Effector memory CD4-positive, alpha-beta T cell (primary cell): Measurements from ENCODE around the gene FCN3.
A peak's percentile ranks its signal among the peaks of the same experiment; 100 is the strongest.

Experiments
- DNase-seq, 3 donors: peaks; one replicate each; pipeline ENCODE4 v3.0.0-alpha.2; 2020
- H3K27ac ChIP-seq: 2 replicates; pipeline ENCODE4 v1.7.0; 2013; ENCODE audit warnings: mild to moderate bottlenecking, low read length, moderate library complexity; ENCODE audit not compliant: insufficient read depth, poor library complexity, severe bottlenecking
- H3K27me3 ChIP-seq: replicated peaks from 2 replicates; pipeline ENCODE4 v1.7.0; 2013; ENCODE audit warnings: mild to moderate bottlenecking, low read length; ENCODE audit not compliant: insufficient read depth, control insufficient read depth, poor library complexity, severe bottlenecking
- H3K36me3 ChIP-seq: 2 replicates; pipeline ENCODE4 v1.7.0; 2013; ENCODE audit warnings: mild to moderate bottlenecking, low read length, moderate library complexity; ENCODE audit not compliant: control insufficient read depth, insufficient read depth
- H3K4me1 ChIP-seq: 2 replicates; pipeline ENCODE4 v1.7.0; 2013; ENCODE audit warnings: low read length, mild to moderate bottlenecking; ENCODE audit not compliant: control insufficient read depth, insufficient read depth, poor library complexity, severe bottlenecking
- H3K4me3 ChIP-seq: 2 replicates; pipeline ENCODE4 v1.7.0; 2013; ENCODE audit warnings: low read length, low read depth, mild to moderate bottlenecking; ENCODE audit not compliant: insufficient read depth, poor library complexity, severe bottlenecking
- H3K9me3 ChIP-seq: 2 replicates; pipeline ENCODE4 v1.7.0; 2013; ENCODE audit warnings: mild to moderate bottlenecking, low read length, moderate library complexity; ENCODE audit not compliant: control insufficient read depth

The FCN3 gene

DNA sequence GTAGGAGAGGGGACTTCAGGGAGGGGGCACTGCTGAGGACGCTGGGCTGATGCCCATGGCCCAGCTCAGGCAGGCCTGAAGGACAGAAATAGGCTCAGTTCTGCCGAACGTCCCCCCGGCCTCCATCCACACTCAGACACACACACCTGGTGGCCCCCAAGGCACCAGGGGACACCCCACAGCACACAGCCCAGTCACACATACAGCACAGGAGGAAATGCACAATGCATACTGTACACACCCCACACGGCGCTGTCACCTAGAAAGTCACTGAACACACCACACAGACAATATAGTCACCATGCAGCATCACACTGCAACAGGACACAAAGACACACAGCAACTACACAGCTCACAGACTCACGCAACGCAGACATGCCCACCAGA, 32.2 kb downstream of the FCN3 start:
- no peaks in the 10 kb centered on the region for H3K27me3 ChIP-seq
- peak overlapping the region; percentile 82 for H3K4me3 ChIP-seq
- no peaks in the 10 kb centered on the region for H3K9me3 ChIP-seq
- peak overlapping the region; percentile 87 for H3K27ac ChIP-seq
- H3K4me1 ChIP-seq = peaks cover 32% of the 10 kb centered on the region
- peaks cover 10% of the 10 kb centered on the region for H3K36me3 ChIP-seq
- no peak for DNase-seq

DNA sequence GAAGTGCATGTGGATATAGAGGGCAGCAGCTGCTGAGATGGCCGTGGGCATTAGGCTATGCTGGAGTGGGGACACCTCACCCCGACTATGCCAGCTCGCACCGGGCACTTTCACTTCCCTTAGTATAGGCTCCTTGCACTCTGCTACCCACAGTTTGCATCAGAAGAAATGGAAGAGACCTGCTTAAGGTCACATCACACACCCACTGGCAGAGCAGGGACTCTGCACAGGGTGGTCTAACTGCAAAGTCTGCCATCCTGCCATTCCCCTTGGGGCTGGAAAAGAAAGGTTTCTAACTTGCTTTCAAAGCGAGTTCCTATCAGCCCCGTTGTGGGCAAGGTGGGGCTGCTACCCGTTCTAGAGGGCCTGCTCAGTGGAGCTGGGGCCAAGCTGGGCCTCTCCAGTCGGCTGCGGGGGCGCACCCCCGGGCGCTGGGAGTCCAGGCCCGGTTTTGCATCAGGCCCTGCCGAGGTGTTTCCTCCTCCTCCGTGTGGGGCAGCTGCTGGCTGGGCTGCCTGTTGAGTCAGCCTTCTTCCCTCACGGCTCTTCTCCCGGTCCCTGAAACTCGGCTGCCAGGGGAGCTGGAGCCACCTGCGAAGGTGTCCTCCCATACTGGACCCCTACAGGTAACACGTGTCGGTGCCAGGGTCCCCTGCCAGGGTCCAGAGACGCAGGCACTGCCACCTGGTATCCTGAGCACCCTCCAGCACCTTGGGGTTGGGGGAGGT, 32.9 kb downstream of the FCN3 start, which contains the start of gene SYTL1:
SYTL1 (plus strand) TSS at position 498 of the 728 bp plus-strand sequence. CDS start 3,313 bp downstream, outside the sequence.
- DNase-seq = peak; percentile 38 to 54 (median 41)
- H3K4me1 ChIP-seq = peaks cover 32% of the 10 kb centered on the region
- H3K36me3 ChIP-seq = peaks cover 6% of the 10 kb centered on the region
- no peaks in the 10 kb centered on the region for H3K9me3 ChIP-seq
- peak within 1 kb of the TSS; percentile 87 for H3K27ac ChIP-seq
- H3K27me3 ChIP-seq = no peaks in the 10 kb centered on the region
- H3K4me3 ChIP-seq = peak within 1 kb of the TSS; percentile 82

DNA sequence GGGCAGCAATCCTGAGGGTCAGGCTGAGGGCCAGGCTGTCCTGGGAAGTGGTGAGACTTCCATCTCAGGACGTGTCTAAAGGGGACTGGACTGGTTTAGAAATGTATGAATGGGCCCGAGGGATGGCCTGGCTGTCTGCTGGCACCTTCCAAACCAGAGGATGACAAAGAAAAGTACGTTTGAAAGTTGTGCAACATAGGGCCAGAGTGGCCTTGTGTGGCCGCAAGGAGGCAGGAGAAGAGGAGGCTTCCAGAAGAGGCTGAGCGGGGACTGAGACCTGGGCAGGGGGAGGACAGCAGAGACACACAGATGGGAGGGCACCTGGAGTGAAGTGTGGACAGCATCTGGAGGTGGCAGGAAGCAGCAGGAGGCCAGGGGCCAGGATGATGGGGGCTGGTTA, 35.4 kb downstream of the FCN3 start:
- H3K36me3 ChIP-seq = peaks cover 22% of the 10 kb centered on the region
- no peaks in the 10 kb centered on the region for H3K27me3 ChIP-seq
- DNase-seq = no peak
- H3K4me3 ChIP-seq = no peak overlapping the region
- H3K9me3 ChIP-seq = no peaks in the 10 kb centered on the region
- peaks cover 24% of the 10 kb centered on the region for H3K4me1 ChIP-seq
- H3K27ac ChIP-seq = no peak overlapping the region

DNA sequence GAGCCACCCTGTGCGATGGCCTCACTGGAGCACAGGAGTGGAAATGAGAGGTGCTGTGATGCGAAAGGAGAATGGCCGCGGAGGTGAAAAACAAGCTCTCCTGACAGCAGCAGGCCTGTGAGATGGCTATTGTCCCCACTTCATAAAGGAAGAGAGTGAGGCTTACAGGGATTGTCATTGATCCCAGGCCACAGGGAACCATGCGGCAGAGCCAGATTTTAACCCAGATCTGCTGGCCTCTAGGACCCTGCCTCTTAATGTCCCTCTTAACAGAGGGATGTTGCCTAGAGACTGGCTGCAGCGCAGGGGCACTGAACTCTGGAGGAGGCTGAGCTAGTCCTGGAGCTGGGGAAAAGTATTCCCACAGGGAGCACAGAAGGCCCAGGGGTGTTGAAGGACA, 35.9 kb downstream of the FCN3 start:
- Histone ChIP-seq H3K4me3 (no peak overlapping the region), H3K36me3 (peaks cover 27% of the 10 kb centered on the region), H3K9me3 (no peaks in the 10 kb centered on the region), H3K27me3 (no peaks in the 10 kb centered on the region), H3K4me1 (peaks cover 19% of the 10 kb centered on the region), H3K27ac (no peak overlapping the region)
- no peak for DNase-seq

DNA sequence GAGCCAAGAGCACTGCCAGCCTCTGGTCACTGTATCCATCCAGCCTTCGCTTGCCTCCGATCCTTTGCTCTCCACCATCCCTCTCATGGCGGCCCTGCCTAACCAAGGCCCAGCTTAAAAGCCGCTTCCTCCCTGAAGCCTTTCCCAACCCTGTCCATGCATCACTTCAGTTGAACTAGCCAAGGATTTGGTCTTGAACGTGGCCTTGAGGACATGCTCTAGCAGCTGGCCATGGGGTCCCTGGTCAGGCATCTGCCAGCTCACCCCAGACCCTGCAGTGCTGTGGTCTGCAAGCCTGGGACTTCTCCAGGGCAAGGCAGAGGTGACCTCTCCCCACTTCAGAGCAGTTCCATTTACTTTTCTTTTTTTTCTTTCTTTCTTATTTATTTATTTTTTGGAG, 37.9 kb downstream of the FCN3 start:
- H3K4me1 ChIP-seq = peaks cover 23% of the 10 kb centered on the region
- H3K4me3 ChIP-seq = no peak overlapping the region
- H3K27me3 ChIP-seq = no peaks in the 10 kb centered on the region
- no peaks in the 10 kb centered on the region for H3K9me3 ChIP-seq
- no peak overlapping the region for H3K27ac ChIP-seq
- DNase-seq = no peak
- peaks cover 42% of the 10 kb centered on the region for H3K36me3 ChIP-seq

DNA sequence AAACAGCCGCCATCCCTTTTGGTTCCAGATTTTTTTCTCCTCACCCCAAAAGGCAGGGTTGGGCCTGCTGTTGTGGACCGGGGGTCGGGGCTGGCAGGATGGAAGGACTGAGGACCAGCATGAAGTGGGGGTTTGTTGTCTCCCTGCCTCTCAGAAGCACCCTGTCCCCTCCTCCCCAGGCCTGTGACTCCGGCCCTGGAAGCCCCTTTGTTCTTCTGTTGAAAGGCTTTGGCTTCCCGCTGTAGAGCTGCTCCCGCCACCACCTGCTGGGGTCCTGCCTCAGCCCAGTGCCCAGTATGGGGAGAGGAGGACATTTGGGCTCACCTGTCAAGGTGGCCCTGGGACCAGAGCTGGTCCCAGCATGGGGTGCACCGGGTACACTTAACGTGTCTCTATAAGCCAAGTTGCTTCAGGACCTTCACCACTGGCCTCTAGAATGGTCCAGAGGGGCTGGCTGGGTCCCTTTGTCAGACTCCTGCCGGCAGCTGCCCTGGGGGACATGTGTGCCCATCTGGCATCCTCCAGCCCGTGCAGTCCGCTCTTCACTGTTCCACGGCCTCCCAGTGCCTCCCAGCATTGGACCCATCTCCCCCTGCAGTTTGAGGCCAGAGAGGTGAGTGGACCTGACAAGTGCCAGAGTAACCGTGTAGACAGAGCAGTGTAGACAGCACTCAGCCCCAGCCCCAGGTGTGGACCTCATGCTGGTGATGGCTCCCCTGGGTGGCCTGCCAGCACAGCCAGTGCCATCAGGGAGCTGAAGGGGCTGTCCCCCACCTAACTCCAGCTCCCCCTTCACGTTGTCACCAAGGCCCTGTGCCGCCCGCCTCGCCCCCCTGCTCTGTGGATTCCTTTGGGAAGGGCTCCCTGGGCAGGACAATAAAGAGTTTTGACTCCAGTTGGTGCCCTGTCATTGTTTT, 38.9 kb downstream of the FCN3 start:
- H3K4me1 ChIP-seq = peaks cover 13% of the 10 kb centered on the region
- H3K9me3 ChIP-seq = no peaks in the 10 kb centered on the region
- DNase-seq = no peak
- peaks cover 46% of the 10 kb centered on the region for H3K36me3 ChIP-seq
- H3K27ac ChIP-seq = no peak overlapping the region
- no peaks in the 10 kb centered on the region for H3K27me3 ChIP-seq
- H3K4me3 ChIP-seq = no peak overlapping the region

DNA sequence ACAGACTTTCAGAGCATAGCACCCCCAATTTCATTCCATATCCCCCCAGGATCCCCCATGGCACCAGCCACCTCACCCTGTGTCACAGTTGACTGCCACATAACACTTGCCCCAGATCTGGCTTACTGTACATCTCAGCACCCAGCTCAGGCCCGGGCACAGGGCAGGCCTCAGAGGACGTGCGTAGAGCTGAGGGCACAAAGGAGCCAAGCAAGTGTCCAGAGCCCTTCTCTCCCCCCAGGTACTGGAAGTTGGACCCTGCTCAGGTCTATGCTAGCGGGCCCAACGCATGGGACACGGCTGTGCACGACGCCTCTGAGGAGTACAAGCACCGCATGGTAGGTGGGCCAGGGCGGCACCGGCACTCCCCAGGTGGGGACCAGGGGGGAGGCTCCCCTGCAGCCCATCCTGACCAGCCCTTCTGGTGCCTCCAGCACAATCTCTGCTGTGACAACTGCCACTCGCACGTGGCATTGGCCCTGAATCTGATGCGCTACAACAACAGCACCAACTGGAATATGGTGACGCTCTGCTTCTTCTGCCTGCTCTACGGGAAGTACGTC, 40.8 kb downstream of the FCN3 start:
- peaks cover 56% of the 10 kb centered on the region for H3K36me3 ChIP-seq
- H3K27me3 ChIP-seq = no peaks in the 10 kb centered on the region
- DNase-seq = no peak
- H3K9me3 ChIP-seq = no peaks in the 10 kb centered on the region
- H3K4me3 ChIP-seq = no peak overlapping the region
- H3K4me1 ChIP-seq = peaks cover 12% of the 10 kb centered on the region
- no peak overlapping the region for H3K27ac ChIP-seq

DNA sequence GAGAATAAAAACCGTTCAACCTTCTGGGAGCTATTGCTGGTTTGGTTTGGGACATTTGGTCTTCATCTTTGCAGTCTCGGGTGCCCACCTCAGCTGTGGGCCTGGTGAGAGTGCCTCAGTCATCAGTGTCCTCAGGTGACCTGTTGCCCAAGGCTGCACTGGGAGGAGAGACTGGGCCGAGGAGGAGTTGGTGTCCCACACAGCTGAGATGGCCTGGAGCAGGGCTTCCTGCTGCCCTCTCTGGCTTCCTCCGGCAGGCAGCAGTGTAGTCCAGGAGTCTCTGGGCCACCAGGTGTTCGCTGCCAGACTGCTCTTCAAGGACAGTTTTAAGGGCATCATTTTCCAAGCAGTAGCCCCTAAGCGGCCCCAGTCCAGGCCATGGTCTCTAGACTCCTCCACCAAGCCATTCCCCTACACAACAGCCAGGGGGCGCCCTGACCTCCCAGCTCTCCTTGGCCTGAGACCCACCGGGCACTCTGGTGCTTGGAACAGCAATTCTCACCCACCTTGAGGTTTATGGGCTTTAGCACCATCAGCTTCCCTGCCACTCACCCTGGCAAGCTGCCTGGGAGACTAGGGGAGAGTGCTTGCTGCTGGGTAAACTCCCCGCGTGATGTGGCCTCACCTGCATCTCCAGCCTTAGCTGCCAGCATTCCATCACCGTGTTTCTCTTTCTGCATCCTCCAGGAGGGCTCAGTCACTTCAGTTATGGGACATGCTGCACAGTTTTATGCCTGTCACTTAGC, 41.9 kb downstream of the FCN3 start:
- Histone ChIP-seq H3K9me3 (no peaks in the 10 kb centered on the region), H3K4me3 (no peak overlapping the region), H3K36me3 (peaks cover 56% of the 10 kb centered on the region), H3K4me1 (peaks cover 12% of the 10 kb centered on the region), H3K27ac (no peak overlapping the region), H3K27me3 (no peaks in the 10 kb centered on the region)
- peak in 2 of 3 donors; percentile 31 to 41 for DNase-seq

DNA sequence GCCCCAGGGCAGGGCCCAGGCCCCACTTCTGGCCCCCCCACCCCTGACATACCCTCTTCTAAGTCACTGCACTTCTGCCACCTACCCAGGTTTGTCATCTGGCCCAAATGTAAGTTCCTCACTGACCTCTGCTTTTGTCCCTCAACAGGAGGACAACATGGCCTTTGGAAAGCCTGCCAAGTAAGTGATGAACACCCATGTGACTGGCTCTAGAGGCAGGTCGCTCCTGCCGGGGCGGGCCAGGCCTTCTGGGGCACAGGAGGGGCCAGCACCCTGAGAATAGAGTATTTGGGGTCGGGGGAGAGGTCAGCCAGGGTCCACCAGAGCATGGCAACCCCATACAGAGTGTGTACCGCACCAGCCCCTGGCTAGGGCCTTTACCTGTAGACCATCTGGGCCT, 42.7 kb downstream of the FCN3 start:
- H3K27me3 ChIP-seq = no peaks in the 10 kb centered on the region
- H3K9me3 ChIP-seq = no peaks in the 10 kb centered on the region
- H3K27ac ChIP-seq = no peak overlapping the region
- no peak overlapping the region for H3K4me3 ChIP-seq
- H3K4me1 ChIP-seq = peaks cover 12% of the 10 kb centered on the region
- peaks cover 56% of the 10 kb centered on the region for H3K36me3 ChIP-seq
- DNase-seq = no peak
